ENCODE results near the gene REXO1.

The REXO1 gene

DNA sequence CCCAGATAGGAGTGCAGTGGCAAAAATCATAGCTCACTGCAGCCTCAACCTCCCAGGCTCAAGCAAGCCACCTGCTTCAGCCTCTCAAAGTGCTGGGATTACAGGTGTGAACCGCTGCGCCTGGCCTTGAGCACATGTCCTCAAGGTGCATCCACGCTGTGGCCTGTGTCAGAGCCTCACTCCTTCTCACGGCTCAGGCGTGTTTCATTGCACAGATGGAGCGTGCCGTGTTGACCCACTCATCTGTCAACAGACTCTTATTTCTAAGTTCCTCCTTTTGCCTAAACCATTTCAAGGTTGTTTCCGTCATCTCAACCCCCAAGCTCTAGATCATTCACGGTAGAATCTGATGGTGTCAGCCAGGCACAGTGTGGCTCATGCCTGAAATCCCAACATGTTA lies 64.4 kb downstream of the REXO1 start:
- no peak for DNase-seq

DNA sequence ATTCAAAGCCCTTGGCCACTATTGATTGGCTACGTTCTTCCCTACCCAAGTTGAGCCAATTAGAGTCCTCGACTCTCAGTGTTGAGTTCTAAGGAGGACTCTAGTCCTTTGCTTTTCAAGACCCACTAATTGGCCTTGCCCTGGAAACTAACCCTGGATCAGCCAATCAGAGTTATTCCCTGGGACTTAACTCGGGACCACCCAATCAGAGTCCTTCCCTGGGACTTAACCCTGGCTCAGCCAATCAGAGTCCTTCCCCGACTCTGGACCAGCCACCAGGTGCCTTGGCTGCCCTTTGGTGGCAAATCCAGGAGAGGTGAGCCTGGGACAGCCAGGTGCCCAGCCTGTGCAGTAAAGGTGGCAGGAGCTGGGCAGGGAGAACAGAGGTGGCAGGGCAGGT lies 64.9 kb downstream of the REXO1 start:
- no peak for DNase-seq

DNA sequence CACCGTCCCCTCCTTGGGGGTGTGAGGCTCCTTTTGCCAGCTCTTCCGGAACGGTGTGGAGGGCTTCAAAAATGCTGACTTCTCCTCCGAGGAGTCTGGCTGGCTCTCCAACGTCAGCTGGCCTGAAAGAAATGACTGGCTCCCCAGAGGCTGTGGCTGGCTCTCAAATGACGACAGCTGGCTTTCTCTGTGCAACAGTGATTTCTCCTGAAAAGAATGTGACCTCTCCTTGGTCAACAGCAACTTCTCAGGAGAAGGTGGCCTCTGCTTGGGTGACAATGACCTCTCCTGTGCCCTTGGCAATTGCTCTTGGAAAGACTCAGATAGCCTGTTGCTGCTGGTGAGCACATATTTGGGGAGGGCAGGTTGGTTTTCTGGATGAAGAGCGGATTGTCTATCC lies 65.8 kb downstream of the REXO1 start:
- no peak for DNase-seq

DNA sequence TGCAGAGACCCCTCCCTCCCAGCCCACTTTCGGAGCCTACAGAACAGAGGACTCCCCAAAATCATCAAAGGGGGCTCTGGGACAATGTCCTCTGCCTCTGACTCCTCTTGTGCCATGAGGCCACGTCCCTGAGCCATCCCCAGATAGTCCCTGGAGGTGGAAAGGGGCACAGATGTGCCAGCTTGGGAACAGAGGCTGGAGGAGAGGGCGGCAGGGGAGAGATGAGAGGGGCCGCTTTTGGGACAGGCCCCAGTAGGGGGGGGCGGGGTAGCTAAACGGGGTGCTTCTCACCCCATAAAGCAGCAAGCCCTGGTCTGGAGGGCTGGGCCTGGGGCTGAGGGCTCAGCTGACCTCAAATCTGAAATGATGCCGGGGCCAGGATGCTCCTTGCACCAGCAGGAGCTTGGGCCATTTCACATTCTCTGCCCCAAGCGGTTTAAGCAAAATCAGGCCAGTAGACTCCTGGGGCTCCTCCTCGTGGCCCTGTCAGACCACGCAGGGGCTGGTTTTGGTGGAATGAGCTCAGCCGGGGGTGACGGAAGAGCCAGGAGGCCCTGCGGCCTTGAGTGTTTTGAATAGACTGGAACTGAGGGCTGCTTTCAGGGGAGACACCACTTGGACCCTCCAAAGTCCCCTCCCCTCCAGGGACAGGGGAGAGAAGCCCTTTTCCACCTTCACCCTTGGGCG lies 67.9 kb downstream of the REXO1 start:
- DNase-seq = no peak

DNA sequence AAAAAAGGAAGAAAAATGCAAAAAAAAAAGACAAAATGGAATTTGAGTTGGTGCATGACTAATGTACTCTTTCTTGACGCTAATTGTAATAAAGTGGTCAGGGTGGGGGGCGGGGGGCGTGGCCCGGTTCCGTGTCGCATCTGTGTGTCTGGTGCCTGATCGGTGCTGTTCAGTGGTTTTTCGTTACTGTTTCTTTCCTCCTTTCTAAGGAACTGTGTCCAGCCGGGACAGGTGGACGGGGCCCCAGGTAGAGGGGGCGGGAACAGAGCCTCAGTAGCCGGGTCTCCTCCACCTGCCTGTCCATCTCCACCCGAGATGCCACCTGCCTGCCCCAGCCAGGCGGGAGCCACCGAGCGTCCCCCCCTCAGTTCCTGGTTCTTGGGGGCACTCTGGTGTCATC lies 68.7 kb downstream of the REXO1 start:
- DNase-seq = no peak

DNA sequence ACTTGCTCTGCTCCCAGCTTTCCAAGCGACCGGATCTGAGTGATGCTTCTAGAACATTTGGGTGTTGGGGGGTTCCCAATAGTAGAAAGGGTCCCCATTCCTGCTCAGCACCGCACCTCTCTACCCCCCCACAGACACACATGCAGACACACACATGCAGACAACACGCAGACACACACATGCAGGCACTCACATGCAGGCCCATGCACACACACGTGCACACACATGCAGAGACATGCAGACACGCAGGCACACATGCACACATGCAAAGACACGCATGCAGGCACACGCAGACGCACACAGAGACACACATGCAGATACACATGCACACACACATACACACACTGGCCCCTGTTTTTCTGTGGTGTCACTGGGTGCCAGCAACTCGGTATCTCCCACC lies 71.1 kb downstream of the REXO1 start:
- no peak for DNase-seq

DNA sequence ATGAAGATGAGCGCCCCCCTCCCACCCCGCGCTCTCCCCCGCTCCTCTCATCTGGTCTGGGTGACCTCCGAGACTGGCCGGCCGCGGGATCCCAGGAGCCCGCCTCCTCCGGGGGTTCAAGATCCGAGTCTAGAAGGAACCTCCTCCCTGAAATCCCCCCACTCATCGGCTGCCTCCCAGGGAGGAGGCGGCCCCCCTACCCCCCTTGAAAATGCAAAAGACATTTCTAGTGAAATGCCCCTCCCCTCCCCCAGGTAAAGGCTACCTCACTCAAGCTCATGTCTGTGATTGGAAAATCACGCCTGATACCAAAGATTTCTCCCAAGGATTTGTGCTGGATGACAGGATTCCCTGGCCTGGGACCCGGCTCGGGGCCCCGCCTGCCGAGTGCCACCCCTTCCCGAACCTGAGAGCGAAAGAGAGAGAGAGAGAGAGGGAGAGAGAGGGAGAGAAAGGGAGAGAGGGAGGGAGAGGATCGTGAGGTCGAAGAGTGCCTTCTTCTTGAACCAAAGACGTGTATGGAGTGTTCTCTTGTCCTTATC lies 71.6 kb downstream of the REXO1 start:
- DNase-seq = no peak

DNA sequence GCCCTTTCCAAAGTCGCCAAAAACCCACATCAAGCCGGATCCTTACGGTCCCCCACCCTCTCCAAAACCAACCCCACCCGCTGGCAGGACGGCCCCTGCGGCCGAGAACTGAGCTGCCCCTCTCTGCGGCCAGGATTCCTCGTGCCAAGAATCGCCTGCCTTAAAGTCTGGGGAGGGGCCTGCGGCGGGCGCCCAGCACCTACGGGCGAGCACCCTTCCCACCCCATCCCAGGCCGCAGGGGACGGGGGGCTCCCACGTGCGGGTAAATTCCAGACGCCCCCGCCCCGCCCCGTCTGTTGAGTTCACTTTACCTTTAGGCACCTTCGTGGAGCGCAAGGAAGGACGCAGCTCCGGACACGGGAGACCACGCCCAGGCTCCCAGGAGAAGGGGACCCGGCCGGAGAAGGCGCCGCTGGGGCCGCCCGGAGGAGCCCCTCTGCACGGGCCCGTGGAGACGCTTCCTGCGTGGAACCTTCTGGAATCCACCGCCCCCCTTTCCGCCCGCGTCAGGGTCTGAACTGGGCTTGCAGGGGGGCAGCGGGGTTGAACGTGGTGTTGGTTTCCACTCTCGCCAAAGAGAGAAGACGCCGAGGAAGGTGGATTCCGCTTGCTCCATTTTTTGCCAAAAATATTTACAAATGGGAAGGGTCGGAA lies 72.2 kb downstream of the REXO1 start:
- no peak for DNase-seq

DNA sequence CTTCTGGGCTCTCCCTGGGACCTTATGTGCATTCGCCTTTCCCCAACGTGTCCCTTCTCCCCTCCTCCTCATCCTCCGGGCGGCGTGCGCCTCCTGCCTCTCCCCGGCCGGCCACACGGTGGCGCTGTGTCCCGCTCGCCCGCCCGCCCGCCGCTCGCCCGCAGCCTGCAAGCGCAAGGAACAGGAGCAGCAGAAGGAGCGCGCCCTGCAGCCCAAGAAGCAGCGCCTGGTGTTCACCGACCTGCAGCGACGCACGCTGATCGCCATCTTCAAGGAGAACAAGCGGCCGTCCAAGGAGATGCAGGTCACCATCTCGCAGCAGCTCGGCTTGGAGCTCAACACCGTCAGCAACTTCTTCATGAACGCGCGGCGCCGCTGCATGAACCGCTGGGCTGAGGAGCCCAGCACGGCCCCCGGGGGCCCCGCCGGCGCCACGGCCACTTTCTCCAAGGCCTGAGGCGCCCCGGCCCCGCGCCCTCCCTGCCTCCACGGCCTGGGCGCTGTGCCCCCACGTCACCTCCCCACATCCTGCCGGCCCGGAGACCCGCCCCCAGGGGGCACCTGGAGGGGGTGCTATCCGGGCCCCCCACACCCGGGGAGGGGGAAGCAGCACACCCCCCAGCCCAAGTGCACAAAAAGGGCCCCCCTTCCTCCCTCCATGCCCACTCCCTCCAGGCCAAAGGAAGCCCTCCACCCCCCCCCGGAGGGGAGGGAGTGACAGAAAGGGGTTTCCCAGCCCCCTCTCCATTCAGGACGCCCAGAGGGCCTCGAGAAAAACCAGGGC lies 73.1 kb downstream of the REXO1 start:
- DNase-seq = no peak

DNA sequence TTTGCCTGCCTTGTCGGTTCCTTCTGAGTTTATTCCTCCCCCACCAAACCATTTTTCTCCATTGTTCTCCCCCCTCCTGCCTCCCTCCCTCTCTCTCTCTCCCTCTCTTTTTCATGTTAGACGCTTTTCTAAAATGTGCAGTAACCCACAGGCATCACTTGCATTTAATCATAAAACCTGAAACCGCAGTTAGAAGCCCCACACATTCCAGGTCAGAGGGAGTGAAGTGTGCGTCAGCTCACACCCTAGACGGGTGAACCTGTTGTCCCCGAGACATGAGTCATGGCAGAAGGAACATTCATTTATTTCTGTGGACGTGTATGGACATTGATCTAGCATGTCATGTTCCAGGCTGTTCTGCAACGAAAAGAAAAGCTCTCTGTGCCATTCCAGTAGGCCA lies 75.1 kb downstream of the REXO1 start:
- no peak for DNase-seq

DNA sequence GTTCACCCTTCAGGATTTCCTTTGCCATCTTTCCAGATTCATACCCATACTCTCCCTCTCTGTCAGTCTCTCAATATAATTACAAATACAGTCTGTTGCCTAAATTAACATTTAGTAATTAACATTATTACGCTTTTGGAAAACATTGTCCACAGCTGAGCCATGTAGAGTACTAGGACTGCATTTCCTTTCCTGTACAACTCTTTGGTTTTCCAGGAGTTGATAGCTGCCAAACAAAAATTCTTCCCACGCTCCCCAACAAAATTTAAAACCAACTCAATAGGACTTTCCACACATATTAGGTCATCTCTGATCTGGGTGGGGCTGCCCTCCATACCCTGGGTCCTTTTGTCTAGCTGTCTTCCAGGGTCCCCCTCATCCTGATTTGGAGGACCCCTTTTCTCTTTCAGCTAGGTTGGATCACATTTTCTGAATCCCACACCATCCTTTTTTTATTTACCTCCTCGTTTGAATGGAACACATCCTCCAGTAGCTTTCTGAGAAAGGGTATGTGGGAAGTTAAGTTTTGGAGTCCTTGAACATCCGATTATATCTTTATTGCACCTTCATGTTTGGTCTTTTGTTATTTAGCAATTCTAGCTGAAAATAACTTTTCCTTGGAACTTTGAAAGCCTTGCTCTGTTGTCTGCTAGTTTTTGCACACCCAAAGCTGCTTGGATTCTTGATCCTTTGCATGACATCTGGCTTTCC lies 77.3 kb downstream of the REXO1 start:
- DNase-seq = no peak

DNA sequence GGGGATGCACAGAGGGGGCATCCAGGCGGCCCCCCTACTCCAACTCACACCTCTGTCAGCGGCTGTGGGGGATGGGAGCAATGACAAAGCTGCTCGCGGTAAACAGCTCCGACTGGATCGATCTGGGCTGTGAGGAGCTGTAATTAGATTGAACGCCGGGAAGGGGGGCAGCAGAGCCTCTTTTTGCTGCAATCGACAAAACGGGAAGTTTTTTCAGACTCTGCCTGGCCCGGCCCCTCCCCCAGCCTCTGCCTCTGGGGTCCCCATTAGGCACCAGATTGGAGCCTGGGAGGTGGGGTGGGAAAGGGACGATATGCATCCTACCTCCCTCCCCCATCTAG lies 78.7 kb downstream of the REXO1 start:
- no peak for DNase-seq

DNA sequence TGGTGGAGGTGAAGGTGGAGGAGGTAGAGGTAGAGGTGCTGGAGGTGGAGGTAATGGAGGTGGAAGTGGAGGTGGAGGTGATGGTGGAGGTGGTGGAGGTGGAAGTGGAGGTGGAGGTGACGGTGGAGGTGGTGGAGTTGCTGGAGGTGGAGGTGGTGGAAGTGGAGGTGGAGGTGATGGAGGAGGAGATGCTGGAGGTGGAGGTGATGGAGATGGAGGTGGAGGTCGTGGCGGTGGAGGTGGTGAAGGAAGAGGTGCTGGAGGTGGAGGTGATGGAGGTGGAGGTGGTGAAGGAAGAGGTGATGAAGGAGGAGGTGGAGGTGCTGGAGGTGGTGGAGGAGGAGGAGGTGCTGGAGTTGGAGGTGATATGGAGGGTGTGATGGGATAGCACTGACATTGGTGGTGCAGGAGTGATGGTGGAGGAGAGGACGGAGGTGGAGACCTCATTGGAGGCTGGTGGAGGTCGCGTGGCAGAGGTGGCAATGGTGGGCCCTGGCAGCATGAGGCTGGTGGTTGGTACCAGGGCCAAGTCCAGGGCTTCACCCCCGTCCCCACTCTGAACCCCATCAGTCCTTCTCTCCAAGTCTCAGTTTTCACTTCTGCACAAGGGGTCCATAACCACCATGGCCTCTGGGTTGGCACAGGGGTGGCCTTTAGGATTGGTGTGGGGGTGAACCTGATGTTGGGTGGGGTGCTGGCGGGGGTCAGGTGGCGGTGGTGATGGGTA lies 79.2 kb downstream of the REXO1 start:
- no peak for DNase-seq

DNA sequence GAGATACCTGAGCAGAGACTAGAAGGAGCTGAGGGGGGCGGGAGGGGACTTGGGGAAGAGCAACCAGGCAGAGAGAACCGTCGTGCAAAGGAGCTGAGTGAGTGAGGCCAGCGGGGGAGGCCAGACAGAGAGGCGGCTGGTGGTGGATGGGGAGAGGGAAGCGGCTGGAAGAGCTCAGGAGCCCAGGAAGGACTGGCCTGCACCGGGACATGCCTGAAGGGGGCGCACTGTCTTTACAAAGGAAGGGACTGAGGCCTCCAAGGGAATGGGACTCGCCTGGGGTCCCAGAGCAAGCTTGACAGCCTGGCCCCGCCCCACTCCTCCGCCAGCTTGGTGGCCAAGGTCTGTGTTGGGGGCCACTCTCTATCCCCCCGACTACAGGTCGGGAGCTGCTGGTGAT lies 80.0 kb downstream of the REXO1 start:
- no peak for DNase-seq

DNA sequence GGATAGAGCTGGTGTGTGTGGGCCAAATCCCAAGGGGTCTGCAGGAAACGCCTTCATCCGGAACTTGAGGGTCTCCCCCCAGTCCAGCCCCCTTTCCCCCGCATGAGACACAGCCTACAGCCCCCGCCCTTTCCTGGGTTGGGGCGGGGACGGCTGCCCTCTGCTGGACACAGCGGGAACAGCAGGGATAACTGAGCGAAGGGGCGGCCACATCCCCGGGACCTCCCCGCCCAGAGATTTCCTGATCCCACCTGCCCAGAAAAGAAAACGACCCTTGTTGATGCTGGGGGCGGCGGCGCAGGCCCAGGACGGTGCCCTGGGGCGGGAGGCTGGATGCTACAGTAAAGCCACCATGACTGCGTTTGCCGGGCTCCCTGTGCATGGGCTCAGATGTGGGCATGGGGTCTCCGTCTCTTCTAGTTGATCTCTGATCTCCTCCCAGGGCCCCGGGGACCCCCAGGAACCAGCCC lies 80.8 kb downstream of the REXO1 start:
- DNase-seq = peak; percentile 60

DNA sequence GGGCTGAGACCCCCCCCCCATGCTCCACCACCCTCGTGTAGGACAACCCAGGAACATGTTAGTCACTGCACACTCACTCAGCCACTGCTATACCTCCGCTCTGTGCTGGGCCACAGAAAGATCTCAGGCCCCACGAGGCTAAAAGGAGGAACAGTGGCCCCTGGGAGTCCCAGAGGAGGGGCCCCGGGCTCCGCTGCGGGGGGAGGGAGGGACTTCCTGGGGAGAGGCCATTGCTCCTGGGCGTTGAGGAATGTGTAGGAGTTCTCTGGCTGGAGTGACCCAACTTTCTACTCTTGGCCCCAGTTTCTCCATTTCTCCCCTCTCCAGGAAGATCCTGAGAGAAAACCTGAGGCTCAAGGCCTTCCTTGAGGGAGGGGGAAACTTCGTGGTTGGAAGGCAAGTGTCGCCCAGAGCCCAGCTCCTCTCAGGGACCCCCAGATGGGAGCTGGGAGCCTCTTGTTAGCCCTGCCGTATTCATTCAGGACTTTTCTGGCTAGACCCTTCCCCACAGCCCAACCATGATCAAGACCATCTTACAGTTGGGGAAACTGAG lies 81.4 kb downstream of the REXO1 start:
- no peak for DNase-seq

DNA sequence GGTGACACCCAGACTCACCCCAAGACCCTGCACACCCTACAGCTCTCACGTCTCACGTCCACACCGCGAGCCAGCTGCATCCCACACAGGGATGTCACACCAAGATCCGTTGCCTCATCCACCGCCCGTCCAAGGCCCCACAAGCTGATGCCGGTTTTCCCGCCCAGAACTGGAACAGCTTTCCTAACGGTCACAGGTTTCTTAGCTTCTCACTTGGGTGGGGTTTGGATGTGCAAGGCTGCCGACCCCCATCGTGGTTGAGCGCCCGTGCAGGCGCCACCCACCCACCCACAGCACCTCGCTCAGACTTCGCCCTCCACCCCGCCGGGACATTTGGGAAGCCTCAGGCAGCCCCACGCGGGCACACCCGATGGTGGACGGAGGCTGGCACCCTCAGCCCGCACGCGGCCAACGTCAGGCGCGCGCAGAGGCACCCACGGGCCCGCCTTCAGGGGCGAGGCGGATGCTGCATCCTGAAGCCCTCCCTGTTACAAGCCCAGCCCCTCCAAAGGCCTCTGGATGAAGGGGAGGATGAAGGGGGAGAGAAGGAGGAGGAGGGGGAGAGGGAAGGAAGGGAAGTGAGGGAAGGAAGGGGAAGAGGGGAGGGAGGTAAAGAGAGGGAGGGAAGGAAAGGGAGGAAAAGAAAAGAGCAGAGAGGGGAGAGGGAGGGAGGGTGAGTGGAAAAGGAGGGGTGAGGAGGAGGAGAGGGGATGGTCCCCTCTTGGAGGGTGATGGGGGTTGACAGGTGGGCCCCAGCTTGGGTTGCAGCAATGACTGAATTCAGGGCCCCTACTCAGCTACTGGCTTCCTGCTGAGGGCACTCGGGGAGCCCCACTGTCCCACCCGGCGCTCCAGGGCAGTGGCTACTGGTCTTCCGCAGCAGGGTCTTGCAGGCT lies 82.1 kb downstream of the REXO1 start:
- DNase-seq = no peak

All from activated T-cell treated with anti-CD3 and anti-CD28 coated beads for 4 hours (primary cell).